Activated T-helper 17 cell treated with anti-CD3 and anti-CD28 coated beads, Interleukin-2, amount 50 U/mL, for 72 hours (primary cell): Measurements from ENCODE around the gene PIM2. TPM values are rescaled to one million over a fixed set of nuclear protein-coding genes. Genes with fewer than 3 reads are reported as not detected.

ENCODE experiments used
- ATAC-seq: fragments of 150-1000 bp; cut with Tn5 transposase; replicated peaks from 2 replicates; pipeline ENCODE4 v1.10.0; 2021; ENCODE audit warnings: mild to moderate bottlenecking, moderate library complexity
- H3K27ac Mint-ChIP-seq: one replicate; pipeline ENCODE4 v1.8.0; 2022; ENCODE audit warnings: mixed read lengths
- H3K27me3 Mint-ChIP-seq: one replicate; pipeline ENCODE4 v1.8.0; 2022; ENCODE audit warnings: mixed read lengths
- H3K36me3 Mint-ChIP-seq: one replicate; pipeline ENCODE4 v1.8.0; 2022; ENCODE audit warnings: low read depth, mild to moderate bottlenecking, mixed read lengths
- H3K4me1 Mint-ChIP-seq: one replicate; pipeline ENCODE4 v1.8.0; 2022; ENCODE audit warnings: mixed read lengths
- H3K4me3 Mint-ChIP-seq: one replicate; pipeline ENCODE4 v1.8.0; 2022; ENCODE audit warnings: mild to moderate bottlenecking, mixed read lengths
- H3K9me3 Mint-ChIP-seq: one replicate; pipeline ENCODE4 v1.8.0; 2022; ENCODE audit warnings: mixed read lengths
- total RNA-seq, 2 donors: library from RNA; stranded (reverse); gene quantifications; one replicate each; pipeline ENCODE4 v1.2.3, GENCODE V29; 2022

PIM2 gene
- total RNA-seq, 2 donors from 2014 or later = 350 to 648 TPM

DNA sequence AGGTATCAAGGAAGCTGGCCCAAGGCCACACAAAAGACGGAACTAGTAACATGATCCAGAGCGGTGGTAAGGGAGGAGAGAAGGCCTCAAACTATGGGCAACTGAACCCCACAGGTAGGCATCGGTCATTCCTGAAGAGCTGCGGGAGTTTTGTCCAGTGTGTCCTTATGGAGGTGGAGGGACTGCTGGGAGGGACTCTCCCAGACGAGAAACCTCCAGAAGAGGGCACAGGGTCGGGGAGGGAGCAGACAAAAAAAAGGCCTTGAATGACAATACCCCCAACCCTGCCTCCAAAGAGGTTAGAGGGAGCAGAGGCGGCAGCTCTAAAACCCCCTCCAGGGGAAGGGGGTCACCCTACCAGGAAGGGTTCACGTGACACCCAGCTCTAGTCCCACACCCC lies 14.6 kb downstream of the PIM2 start:
- H3K4me1 Mint-ChIP-seq = no peaks in the 10 kb centered on the region
- H3K27ac Mint-ChIP-seq = no peak overlapping the region
- H3K36me3 Mint-ChIP-seq = peaks cover 55% of the 10 kb centered on the region
- no peak for ATAC-seq
- H3K9me3 Mint-ChIP-seq = no peaks in the 10 kb centered on the region
- H3K27me3 Mint-ChIP-seq = no peaks in the 10 kb centered on the region
- no peak overlapping the region for H3K4me3 Mint-ChIP-seq

DNA sequence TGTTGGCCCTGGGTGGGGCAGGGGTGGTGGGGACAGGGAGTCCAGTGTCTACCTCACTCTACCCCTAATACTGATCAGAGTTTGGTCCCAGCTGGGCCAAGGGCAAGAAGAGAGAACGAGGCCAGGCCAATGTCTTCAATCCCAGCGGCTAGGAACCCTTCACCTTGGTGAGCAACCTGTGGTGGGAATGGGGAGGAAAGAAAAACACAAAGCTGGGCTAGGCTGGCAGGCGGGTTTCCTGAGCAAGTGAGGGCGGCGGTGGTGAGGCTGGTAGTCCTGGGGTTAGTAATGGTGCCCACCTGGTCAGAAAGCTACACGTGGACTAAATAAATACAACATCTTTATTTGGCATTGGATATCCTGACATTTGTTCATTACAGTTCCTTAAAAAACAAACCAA lies 15.5 kb downstream of the PIM2 start:
- no peaks in the 10 kb centered on the region for H3K27me3 Mint-ChIP-seq
- no peak overlapping the region for H3K27ac Mint-ChIP-seq
- ATAC-seq = no peak
- no peak overlapping the region for H3K4me3 Mint-ChIP-seq
- no peaks in the 10 kb centered on the region for H3K4me1 Mint-ChIP-seq
- no peaks in the 10 kb centered on the region for H3K9me3 Mint-ChIP-seq
- H3K36me3 Mint-ChIP-seq = peaks cover 48% of the 10 kb centered on the region

DNA sequence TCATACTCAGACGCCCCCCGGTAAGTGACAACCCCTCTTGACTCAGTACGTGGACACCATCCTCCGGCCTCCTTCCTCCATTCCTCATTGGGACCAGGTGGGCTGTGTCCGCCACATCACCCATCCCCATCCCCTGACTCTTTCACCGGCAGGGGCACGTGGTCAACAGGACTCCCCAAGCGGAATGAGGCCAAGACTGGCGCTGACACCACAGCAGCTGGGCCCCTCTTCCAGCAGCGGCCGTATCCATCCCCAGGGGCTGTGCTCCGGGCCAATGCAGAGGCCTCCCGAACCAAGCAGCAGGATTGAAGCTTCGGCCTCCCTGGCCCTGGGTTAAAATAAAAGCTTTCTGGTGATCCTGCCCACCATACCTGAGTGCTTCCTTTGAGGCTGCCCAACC lies 16.0 kb downstream of the PIM2 start:
- H3K36me3 Mint-ChIP-seq = peaks cover 52% of the 10 kb centered on the region
- no peak for ATAC-seq
- H3K9me3 Mint-ChIP-seq = no peaks in the 10 kb centered on the region
- no peaks in the 10 kb centered on the region for H3K4me1 Mint-ChIP-seq
- H3K27me3 Mint-ChIP-seq = no peaks in the 10 kb centered on the region
- H3K4me3 Mint-ChIP-seq = no peak overlapping the region
- no peak overlapping the region for H3K27ac Mint-ChIP-seq

DNA sequence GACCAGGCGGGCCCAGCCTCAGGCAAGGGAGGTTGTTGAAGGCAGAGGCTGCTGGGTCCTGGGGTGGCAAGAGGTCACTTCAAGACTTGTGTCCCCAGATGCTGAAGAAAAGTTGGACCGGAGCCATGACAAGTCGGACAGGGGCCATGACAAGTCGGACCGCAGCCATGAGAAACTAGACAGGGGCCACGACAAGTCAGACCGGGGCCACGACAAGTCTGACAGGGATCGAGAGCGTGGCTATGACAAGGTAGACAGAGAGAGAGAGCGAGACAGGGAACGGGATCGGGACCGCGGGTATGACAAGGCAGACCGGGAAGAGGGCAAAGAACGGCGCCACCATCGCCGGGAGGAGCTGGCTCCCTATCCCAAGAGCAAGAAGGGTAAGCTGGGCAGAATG lies 16.7 kb downstream of the PIM2 start:
- peaks cover 59% of the 10 kb centered on the region for H3K36me3 Mint-ChIP-seq

DNA sequence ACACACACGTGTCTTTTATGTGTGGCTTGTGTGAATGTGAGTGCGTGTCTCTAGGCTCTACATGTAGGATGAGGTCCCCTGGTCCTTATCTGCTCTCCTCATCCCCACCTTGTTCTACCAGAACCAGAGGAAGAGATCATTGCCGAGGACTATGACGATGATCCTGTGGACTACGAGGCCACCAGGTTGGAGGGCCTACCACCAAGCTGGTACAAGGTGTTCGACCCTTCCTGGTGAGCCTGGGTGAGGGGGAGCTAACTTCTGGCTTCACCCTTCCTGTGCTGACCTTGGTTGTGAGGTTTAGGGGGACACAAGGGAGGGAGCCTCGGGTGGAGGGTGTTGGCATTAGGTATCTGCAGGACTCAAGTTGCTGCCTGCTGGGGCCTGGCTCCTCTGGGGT lies 17.8 kb downstream of the PIM2 start:
- no peak overlapping the region for H3K27ac Mint-ChIP-seq
- peaks cover 61% of the 10 kb centered on the region for H3K36me3 Mint-ChIP-seq
- H3K27me3 Mint-ChIP-seq = no peaks in the 10 kb centered on the region
- no peak overlapping the region for H3K4me3 Mint-ChIP-seq
- no peaks in the 10 kb centered on the region for H3K9me3 Mint-ChIP-seq
- no peaks in the 10 kb centered on the region for H3K4me1 Mint-ChIP-seq
- ATAC-seq = no peak

More for the DNA sequence above, 16.7 kb downstream of the PIM2 start:
- ATAC-seq = no peak
- Mint-ChIP-seq H3K4me3 (no peak overlapping the region), H3K27me3 (no peaks in the 10 kb centered on the region), H3K4me1 (no peaks in the 10 kb centered on the region), H3K27ac (peak overlapping the region; percentile 30), H3K9me3 (no peaks in the 10 kb centered on the region)

DNA sequence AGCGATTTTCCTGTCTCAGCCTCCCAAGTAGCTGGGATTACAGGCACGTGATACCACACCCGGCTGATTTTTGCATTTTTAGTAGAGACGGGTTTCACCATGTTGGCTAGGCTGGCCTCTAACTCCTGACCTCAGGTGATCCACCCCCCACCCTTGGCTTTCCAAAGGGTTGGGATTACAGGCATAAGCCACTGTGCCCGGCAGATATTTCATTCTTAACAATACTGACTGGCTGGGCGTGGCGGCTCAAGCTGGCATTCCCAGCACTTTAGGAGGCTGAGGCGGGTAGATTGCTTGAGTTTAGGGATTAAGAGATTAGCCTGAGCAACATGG lies 19.8 kb downstream of the PIM2 start:
- H3K27ac Mint-ChIP-seq = no peak overlapping the region
- ATAC-seq = no peak

DNA sequence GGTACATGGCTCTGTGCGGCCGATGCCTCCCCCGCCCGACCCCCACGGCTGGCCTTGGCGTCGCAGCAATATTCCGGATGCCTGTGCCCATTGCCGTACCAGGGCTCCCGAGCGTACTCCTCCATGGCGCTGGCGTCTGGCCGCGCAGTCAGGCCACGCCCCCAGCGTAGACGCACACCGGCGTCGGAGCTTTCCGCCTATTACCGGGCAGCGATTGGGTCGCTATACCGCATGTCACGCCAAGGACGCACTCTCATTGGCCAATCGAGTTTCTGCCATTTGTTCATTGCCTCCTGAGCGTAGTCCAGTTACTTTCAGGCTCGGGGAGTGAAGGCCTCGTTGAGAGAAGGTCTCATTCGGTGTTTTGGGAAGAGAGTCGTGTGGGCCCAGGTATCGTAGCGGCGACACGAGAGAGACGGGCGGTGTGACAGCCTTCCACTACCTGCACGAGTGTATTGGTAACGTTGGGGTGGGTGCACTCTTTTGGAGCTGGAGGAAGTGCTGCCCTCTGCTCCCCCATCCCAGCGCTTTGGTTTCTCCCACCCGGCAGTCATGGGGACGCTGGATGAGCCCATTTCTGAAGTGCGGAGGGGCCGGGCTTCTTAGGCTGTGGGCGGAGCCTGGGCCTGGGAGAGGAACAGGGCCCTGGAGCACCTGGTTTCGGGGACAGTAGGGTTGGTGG lies 21.1 kb downstream of the PIM2 start, which contains the start of the genes PQBP1 and TIMM17B:
PQBP1 (plus strand) TSS at position 306 of the 682 bp plus-strand sequence. CDS start 580 bp downstream, outside the sequence.
TIMM17B (minus strand) TSS at position 144 of the 682 bp plus-strand sequence; CDS start at position 125, 19 bp downstream.
- Mint-ChIP-seq H3K27ac (peak within 1 kb of the TSS; percentile 94), H3K4me1 (peaks cover 6% of the 10 kb centered on the region), H3K36me3 (peaks cover 49% of the 10 kb centered on the region), H3K9me3 (no peaks in the 10 kb centered on the region), H3K27me3 (no peaks in the 10 kb centered on the region), H3K4me3 (peak within 1 kb of the TSS; percentile 85)
- ATAC-seq = peak; percentile 94

More for the DNA sequence above, 19.8 kb downstream of the PIM2 start:
- H3K4me3 Mint-ChIP-seq = peak overlapping the region; percentile 85
- H3K9me3 Mint-ChIP-seq = no peaks in the 10 kb centered on the region
- peaks cover 6% of the 10 kb centered on the region for H3K4me1 Mint-ChIP-seq
- peaks cover 62% of the 10 kb centered on the region for H3K36me3 Mint-ChIP-seq
- no peaks in the 10 kb centered on the region for H3K27me3 Mint-ChIP-seq

DNA sequence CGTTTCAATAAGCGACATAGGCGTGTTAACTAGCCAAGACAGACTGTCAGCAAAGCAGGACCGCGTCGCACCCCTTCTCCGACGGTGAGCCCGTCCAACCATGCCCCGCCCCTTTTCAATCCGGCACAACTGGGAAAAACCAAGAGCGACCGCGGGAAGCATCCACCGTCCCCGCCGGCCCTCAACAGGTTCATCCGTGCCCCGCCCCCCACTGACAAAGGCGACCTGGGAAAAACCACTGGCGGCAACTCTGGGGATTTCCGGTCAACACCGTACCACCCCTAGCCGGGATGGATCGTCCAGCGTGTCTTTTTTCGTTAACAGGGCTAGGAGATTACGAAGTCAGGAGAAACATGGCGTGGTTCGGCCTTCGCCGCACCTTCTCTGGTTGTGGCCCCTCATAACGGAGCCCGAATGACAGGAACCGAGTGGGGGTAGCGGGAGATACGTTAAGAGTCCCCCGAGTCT lies 21.6 kb downstream of the PIM2 start:
- H3K4me3 Mint-ChIP-seq = peak overlapping the region; percentile 85
- peaks cover 43% of the 10 kb centered on the region for H3K36me3 Mint-ChIP-seq
- H3K9me3 Mint-ChIP-seq = no peaks in the 10 kb centered on the region
- peak; percentile 40 for ATAC-seq
- no peaks in the 10 kb centered on the region for H3K27me3 Mint-ChIP-seq
- peak overlapping the region; percentile 94 for H3K27ac Mint-ChIP-seq
- H3K4me1 Mint-ChIP-seq = peaks cover 6% of the 10 kb centered on the region

DNA sequence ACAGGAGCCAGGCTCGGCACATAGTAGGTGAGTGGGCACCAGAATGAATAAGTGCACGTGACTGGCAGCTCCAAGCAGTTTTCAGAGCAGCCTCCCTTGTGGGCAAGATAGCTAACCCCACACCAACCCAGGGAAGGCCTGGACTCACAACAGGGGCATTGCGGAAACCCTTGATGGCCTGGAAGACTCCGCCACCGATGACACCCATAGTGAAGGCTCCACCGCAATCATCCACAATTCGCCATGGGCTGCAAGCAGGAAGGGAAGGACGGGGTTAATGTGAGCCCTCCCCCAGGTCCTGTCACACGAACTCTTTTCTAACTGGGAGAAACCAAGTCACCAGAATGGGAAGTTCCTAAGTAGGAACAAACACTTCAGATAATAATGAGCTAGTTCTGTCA lies 22.2 kb downstream of the PIM2 start:
- Mint-ChIP-seq H3K4me3 (peak overlapping the region; percentile 85), H3K27ac (peak overlapping the region; percentile 94), H3K4me1 (peaks cover 6% of the 10 kb centered on the region), H3K27me3 (no peaks in the 10 kb centered on the region), H3K36me3 (peaks cover 38% of the 10 kb centered on the region), H3K9me3 (no peaks in the 10 kb centered on the region)
- ATAC-seq = no peak

DNA sequence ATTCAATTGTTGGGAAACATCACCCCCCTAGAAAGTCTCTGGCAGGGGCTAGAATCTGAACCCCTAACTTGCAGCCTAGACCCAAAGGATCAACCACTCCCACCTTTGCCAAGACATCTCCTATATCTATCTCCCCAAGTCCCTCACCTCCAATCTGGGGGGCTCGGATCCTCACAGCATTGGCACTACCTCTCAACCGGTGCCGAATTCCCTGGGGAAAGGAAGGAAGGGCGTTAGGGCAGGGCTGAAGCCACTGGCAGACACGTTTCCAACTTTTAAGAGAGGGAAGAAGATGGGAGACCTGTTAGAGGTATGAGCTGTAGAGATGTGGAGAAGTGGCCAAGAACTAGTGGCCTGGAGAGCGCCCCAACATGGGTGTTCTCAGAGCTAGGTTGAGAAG lies 23.9 kb downstream of the PIM2 start:
- Mint-ChIP-seq H3K4me1 (peaks cover 6% of the 10 kb centered on the region), H3K27me3 (no peaks in the 10 kb centered on the region), H3K9me3 (no peaks in the 10 kb centered on the region), H3K4me3 (peak overlapping the region; percentile 25), H3K27ac (peak overlapping the region; percentile 52), H3K36me3 (peaks cover 27% of the 10 kb centered on the region)
- ATAC-seq = no peak

DNA sequence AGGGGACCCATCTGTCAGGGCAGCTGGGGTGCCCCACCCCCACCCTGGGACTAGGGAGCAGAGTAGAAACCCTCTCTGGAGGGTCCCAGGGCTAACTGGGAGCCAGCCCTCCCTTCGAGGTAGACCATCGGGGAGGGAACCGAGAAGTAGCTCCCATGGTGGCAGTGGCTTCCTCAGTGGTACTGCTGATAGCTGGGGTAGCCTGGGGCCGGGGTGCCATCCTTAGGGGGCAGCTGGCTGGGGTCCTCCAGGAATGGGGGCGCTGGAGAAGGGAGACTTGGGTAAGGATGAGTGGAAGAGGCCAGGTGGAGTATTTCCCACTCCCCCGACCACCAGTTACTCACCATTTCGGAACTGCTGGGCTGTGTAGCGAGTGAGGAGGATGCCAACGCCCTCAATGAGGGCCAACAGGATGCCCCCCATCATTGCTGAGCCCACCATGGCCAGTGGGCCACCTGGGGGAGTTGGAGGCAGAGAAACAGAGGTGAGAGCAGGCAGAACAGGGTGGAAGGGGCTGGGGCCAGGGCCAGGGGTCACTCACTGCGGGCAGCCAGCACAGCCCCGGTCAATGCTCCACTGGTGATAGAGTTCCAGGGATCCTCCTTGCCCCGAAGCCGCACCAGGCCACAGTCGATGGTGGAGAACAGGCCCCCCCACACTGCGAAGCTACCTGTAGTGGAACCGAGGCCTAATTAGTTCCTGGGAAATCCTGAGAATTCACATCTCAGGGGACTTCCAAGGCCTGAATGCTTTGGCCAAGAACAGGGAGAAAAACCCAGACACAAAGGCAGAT lies 25.1 kb downstream of the PIM2 start:
- H3K36me3 Mint-ChIP-seq = peaks cover 27% of the 10 kb centered on the region
- no peak overlapping the region for H3K4me3 Mint-ChIP-seq
- H3K27ac Mint-ChIP-seq = no peak overlapping the region
- peaks cover 6% of the 10 kb centered on the region for H3K4me1 Mint-ChIP-seq
- no peaks in the 10 kb centered on the region for H3K27me3 Mint-ChIP-seq
- no peak for ATAC-seq
- no peaks in the 10 kb centered on the region for H3K9me3 Mint-ChIP-seq

DNA sequence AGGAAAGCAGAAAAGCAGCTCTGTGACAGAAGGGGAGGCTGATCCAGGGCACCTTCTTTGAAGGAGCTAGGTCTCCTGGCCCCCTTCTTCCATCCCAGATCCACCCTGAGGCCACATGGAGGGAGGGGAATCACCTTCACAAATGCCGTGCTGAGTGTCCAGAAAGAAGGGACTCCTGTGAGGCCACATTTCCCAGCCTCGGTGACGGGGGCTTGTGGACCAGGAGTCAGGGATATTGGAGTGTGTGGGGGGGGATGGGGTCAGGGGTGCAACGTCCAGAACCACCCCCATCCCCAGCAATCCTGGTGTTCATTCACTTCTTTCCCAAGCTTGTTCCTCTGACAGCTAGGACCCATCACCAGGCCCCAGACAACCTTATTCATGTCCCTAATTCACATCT lies 25.9 kb downstream of the PIM2 start:
- peaks cover 6% of the 10 kb centered on the region for H3K4me1 Mint-ChIP-seq
- H3K36me3 Mint-ChIP-seq = peaks cover 22% of the 10 kb centered on the region
- no peak overlapping the region for H3K4me3 Mint-ChIP-seq
- no peak for ATAC-seq
- no peaks in the 10 kb centered on the region for H3K27me3 Mint-ChIP-seq
- H3K9me3 Mint-ChIP-seq = no peaks in the 10 kb centered on the region
- no peak overlapping the region for H3K27ac Mint-ChIP-seq

DNA sequence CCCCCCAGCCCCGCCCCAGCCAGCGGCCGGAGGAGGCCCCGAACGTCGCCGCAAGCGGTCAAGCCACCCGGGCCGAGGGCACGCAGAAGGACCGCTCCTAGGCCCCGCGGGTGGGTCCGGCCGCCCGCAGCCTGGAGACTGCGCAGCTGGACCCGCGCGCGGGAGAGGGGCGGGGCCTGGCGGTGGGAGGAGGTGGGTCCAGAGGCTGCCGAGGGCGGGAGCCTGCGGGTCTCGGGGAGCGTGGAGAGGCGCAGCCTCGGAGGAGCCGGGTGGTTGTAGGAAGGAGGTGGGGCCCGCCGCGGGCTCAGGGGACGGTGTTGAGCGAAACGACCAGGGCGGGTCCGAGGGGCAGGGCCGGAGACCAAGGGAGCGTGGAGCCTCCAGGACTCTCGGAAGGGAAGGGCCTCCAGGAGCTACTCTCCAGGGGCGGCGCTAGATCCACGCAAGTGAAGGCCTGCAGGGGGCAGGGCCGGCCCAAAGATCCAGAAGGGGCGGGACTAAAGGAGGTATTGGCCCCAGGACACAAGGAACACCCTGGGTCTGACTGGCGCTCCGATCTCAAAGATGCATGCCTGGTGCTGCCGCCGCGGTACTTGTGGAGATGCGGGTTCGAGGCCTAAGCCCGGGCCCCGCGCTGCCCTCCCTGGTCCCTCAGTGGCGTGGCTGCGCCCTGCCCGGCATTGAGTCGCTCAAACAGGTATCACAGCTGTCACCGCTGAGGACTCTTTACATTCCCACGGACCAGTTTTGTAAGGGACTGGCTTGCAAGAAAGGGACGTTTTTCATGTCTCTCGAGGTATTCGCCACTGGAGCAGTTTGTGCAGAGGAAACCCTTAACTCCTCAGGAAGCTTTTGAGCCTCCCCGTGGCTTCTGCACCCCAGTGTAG lies 27.2 kb downstream of the PIM2 start:
- H3K4me1 Mint-ChIP-seq = peaks cover 6% of the 10 kb centered on the region

DNA sequence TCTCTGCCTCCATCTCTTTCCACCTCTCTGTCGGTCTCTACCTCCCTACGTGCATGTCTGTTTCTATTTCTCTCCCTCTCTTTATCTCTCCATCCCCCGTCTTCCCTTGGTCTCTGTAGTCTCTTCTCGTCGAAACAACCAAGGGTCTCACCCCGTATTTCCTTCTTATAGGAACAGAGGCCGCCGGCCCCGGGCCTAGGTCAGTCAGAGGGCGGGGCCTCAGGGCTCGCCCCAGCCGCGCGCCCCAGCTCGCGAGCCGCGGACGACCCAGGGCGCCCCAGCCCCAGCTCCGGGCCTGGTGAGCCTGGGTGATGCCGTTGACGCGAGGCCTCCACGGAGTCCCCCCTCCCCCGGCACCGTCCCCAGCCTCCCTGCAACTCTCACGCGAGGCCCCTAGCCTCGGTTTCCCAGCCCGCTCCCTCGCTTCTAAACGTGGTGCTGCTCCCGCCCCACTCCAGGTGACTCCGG lies 27.9 kb downstream of the PIM2 start:
- Mint-ChIP-seq H3K4me3 (peak overlapping the region; percentile 93), H3K27ac (peak overlapping the region; percentile 88), H3K27me3 (no peaks in the 10 kb centered on the region), H3K36me3 (peaks cover 12% of the 10 kb centered on the region), H3K4me1 (peaks cover 6% of the 10 kb centered on the region), H3K9me3 (no peaks in the 10 kb centered on the region)
- ATAC-seq = peak; percentile 63

More for the DNA sequence above, 27.2 kb downstream of the PIM2 start:
- ATAC-seq = peak; percentile 92
- Mint-ChIP-seq H3K27me3 (no peaks in the 10 kb centered on the region), H3K36me3 (peaks cover 12% of the 10 kb centered on the region), H3K9me3 (no peaks in the 10 kb centered on the region), H3K27ac (no peak overlapping the region), H3K4me3 (peak overlapping the region; percentile 93)
